Measurements from ENCODE around the gene TRPV4. TPM values are rescaled to one million over a fixed set of nuclear protein-coding genes. Genes with fewer than 3 reads are reported as not detected.
"Not testable (repeated sequence)": the region's sequence is repeated elsewhere in the genome, so short reads cannot be mapped to it uniquely, and the experiment has no call there.

Gene TRPV4
- total RNA-seq, 1 donor from 2014 or later: 5.6 TPM

DNA sequence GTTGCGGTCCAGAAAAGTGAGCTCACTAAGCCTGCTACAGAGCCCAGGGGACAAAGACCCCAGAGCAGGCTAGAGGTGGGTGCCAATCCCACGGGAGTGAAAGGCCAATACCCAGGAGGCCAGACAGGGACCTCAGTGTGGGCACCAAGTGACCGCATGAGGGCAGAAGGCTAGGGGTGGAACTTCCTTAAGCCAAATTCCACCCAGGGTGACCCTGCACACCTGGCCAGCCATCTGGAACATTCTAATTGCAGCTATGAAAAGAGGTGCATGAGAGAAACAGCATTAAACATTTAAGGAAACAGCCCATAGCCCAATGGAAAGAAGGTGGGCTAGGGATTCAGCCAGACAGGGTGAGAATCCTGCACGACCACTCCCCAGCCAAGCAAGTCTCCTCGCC lies 27.8 kb upstream of the TRPV4 start:
- TF ChIP-seq, protein P1, sequence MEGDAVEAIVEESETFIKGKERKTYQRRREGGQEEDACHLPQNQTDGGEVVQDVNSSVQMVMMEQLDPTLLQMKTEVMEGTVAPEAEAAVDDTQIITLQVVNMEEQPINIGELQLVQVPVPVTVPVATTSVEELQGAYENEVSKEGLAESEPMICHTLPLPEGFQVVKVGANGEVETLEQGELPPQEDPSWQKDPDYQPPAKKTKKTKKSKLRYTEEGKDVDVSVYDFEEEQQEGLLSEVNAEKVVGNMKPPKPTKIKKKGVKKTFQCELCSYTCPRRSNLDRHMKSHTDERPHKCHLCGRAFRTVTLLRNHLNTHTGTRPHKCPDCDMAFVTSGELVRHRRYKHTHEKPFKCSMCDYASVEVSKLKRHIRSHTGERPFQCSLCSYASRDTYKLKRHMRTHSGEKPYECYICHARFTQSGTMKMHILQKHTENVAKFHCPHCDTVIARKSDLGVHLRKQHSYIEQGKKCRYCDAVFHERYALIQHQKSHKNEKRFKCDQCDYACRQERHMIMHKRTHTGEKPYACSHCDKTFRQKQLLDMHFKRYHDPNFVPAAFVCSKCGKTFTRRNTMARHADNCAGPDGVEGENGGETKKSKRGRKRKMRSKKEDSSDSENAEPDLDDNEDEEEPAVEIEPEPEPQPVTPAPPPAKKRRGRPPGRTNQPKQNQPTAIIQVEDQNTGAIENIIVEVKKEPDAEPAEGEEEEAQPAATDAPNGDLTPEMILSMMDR (IDR thresholded peaks at IDR 0.05): no peak
- TF ChIP-seq POLR2A (IDR thresholded peaks at IDR 0.05) (no peak), POLR2AphosphoS5 (IDR thresholded peaks at IDR 0.05; ENCODE audit: insufficient read depth in 1 of 2, low read depth in 1 of 2) (no peak)
- H3K27ac ChIP-seq: no peak overlapping the region
- H3K4me3 ChIP-seq: no peak overlapping the region
- no peaks in the 10 kb centered on the region for H3K27me3 ChIP-seq
- intact Hi-C loops (cut with DNase I): no loop called here
- peaks cover 23% of the 10 kb centered on the region for H3K4me1 ChIP-seq
- H3K36me3 ChIP-seq: peaks cover 0 to 26% of the 10 kb centered on the region in 2 donors
- no peaks in the 10 kb centered on the region for H3K9me3 ChIP-seq
- no peak for DNase-seq (ENCODE audit: extremely low spot score in 2 of 2)

DNA sequence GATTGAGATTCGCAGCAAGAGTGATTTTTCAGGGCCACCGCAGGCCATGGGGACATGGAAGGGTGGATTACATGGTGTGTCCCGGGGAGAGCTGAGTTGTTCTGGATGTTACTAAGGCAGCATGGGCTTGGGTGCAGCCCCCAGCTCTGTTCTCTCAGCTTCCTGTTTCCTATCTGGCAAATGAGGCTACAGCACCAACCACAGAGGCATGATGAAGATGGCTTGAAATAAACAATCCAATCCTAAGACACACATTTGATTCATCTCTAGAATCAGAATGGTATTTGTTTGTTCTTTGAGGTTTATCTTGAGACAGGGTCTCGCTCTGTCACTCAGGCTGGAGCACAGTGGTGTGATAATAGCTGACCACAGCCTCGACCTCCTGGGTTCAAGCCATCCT lies 25.6 kb upstream of the TRPV4 start:
- peaks cover 0 to 40% of the 10 kb centered on the region in 2 donors for H3K36me3 ChIP-seq
- H3K27ac ChIP-seq: no peak overlapping the region
- intact Hi-C loops (cut with DNase I): no loop called here
- H3K4me3 ChIP-seq: no peak overlapping the region
- DNase-seq (ENCODE audit: extremely low spot score in 2 of 2): no peak
- no peaks in the 10 kb centered on the region for H3K27me3 ChIP-seq
- TF ChIP-seq POLR2AphosphoS5 (IDR thresholded peaks at IDR 0.05; ENCODE audit: insufficient read depth in 1 of 2, low read depth in 1 of 2) (no peak), POLR2A (IDR thresholded peaks at IDR 0.05) (no peak)
- TF ChIP-seq, protein P1 (IDR thresholded peaks at IDR 0.05): no peak
- H3K4me1 ChIP-seq: peaks cover 9% of the 10 kb centered on the region
- no peaks in the 10 kb centered on the region for H3K9me3 ChIP-seq

DNA sequence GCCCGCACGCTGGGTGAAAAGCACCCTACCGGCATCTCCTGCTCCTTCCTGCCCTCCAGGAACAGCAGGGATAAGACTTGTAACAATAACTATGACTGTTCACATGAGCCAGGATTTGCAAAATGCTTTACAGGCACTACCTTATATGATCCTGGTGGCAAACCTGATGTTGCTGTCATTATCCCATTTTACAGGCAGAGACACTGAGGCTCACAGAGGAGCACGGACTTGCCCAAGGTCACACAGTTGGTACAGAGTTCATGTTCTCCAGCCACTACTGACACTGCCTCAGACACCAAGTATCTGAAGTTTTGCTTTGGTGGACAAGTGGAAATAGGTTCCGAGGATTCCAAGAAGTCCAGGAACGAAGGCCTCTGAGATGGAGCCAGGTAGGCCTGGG lies 24.5 kb upstream of the TRPV4 start:
- no peaks in the 10 kb centered on the region for H3K9me3 ChIP-seq
- TF ChIP-seq, protein P1 (IDR thresholded peaks at IDR 0.05): no peak
- no peak for TF ChIP-seq POLR2A (IDR thresholded peaks at IDR 0.05)
- TF ChIP-seq POLR2AphosphoS5 (IDR thresholded peaks at IDR 0.05; ENCODE audit: insufficient read depth in 1 of 2, low read depth in 1 of 2): no peak
- H3K27me3 ChIP-seq: no peaks in the 10 kb centered on the region
- H3K27ac ChIP-seq: no peak overlapping the region
- H3K36me3 ChIP-seq: peaks cover 0 to 44% of the 10 kb centered on the region in 2 donors
- DNase-seq (ENCODE audit: extremely low spot score in 2 of 2): no peak
- intact Hi-C loops (cut with DNase I): no loop called here
- H3K4me1 ChIP-seq: peaks cover 7% of the 10 kb centered on the region
- H3K4me3 ChIP-seq: no peak overlapping the region

DNA sequence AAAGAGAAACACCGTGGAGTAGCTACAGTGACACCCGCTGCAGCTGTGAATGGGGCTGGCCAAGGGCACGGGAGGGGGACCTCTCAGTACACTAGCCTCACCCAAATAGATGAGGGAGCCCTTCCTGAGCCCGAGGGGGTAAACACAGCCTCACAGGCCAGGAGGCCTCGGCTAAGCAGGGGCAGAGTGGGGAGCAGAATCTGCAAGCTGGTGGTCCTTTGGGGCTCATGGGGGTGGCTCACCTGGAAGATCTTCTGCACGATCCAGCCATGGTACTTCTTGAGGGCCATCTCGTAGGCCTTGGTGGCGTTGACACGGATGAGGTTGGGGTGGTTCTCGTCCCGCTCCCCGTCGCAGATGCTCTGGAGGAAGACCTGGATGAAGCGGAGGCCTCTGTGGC lies 22.2 kb upstream of the TRPV4 start:
- intact Hi-C loops (cut with DNase I): no loop called here
- no peak for DNase-seq (ENCODE audit: extremely low spot score in 2 of 2)
- Histone ChIP-seq H3K4me1 (no peaks in the 10 kb centered on the region), H3K9me3 (no peaks in the 10 kb centered on the region), H3K27ac (no peak overlapping the region), H3K4me3 (no peak overlapping the region), H3K36me3 (peaks cover 0 to 56% of the 10 kb centered on the region in 2 donors), H3K27me3 (no peaks in the 10 kb centered on the region)
- TF ChIP-seq, protein P1 (IDR thresholded peaks at IDR 0.05): no peak
- TF ChIP-seq POLR2AphosphoS5 (IDR thresholded peaks at IDR 0.05; ENCODE audit: insufficient read depth in 1 of 2, low read depth in 1 of 2) (no peak), POLR2A (IDR thresholded peaks at IDR 0.05) (no peak)

DNA sequence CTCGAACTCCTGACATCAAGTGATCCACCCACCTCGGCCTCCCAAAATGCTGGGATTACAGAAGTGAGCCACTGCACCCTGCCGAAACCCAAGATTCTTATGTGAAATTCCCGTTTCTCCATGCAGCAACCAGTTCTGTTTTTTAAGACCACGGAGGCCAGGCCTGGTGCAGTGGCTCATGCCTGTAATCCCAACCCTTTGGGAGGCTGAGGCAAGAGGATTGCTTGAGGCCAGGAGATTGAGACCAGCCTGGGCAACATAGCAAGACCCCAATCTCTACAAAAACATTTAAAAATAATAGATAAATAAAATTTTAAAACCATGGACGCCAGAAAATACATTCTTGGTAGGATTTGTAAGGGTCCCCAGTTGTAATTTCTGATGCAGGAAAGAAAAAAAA lies 17.3 kb upstream of the TRPV4 start:
- peaks cover 0 to 28% of the 10 kb centered on the region in 2 donors for H3K36me3 ChIP-seq
- H3K9me3 ChIP-seq; intact Hi-C loops (cut with DNase I); H3K4me1 ChIP-seq; DNase-seq (ENCODE audit: extremely low spot score in 2 of 2); H3K4me3 ChIP-seq; H3K27me3 ChIP-seq; H3K27ac ChIP-seq: not testable (repeated sequence)

All from vagina (tissue), 2 donors.